Right renal pelvis (tissue), 4 donors: Measurements from ENCODE around the gene ARID1B. TPM values are rescaled to one million over a fixed set of nuclear protein-coding genes. Genes with fewer than 3 reads are reported as not detected.

Experiments used
- DNase-seq, 4 donors: peaks; one replicate each; pipeline ENCODE4 v3.0.0-alpha.2; 2013; ENCODE audit warnings: low read depth in 4 of 4, low spot score in 3 of 4, missing footprints in 1 of 4
- polyA plus RNA-seq, 4 donors: library from polyadenylated mRNA; unstranded; fragments of 120-200 nt; gene quantifications; one replicate each; pipeline ENCODE4 v1.2.1, GENCODE V29; 2013; ENCODE audit not compliant: insufficient read length in 4 of 4

The ARID1B gene
- polyA plus RNA-seq, 4 donors, result 64.5 to 84.5 (median 70.6) TPM

DNA sequence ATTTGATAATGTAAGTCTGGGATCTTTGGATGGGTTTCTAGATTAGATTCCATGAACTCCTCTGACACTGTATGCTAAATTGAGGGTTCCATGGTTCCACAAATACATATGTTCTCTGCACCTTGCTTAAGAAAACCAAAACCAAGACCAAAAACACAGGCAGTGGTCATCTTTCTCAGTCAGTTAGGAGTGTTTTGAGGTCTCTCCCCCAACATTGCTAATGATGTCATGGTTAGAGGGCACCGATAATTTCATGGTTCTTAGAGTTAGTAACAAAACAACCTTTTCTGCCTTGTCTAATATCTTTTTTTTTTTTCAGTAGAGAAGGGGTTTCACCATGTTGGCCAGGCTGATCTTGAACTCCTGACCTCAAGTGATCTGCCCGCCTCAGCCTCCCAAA, 44.5 kb downstream of the ARID1B start:
- no peak for DNase-seq

DNA sequence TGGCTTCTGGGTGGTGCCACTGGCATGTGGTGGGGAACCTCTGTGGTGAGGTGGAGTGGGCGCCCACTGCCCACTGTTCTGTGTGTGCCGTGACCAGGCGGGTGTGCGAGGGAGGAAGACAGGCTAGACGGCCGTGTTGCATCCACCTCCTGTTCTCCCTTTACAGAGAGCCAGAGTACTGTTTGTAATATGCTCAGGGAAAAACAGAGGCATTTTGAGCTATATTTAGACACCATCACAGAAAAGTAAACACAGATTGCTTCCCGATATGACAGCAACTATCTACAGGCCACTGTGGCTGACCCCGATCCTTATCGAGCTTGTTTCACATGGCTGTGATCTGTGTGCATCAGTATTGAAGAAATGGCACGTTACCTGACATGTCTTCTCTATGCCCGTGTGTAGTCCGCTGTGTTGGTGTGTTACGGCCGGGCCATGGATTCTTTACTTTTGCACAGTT, 45.6 kb downstream of the ARID1B start:
- DNase-seq, result no peak

DNA sequence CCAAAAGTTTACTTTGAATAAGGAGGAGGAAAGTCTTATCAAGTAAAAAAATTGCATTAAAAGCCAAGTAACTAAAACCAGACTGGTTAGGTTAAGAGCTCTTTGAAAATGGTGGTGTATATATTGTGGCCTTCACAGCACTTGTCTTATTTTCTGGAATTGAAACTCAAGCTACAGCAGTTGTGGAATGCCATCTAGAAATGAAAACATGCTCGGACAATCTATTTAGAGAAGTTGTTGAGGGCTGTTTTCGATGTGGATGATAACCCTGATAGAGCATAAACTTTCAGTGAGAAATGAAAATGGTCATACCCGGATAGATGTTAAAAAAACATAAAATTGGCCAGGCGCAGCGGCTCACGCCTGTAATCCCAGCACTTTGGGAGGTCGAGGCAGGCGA, 47.0 kb downstream of the ARID1B start:
- no peak for DNase-seq

- no peak for DNase-seq
Observed at GRCh38 chr6:156825475-156825874, 48.3 kb downstream of the ARID1B start.

- DNase-seq, result no peak
Observed at GRCh38 chr6:156826290-156826955, 49.2 kb downstream of the ARID1B start.

DNA sequence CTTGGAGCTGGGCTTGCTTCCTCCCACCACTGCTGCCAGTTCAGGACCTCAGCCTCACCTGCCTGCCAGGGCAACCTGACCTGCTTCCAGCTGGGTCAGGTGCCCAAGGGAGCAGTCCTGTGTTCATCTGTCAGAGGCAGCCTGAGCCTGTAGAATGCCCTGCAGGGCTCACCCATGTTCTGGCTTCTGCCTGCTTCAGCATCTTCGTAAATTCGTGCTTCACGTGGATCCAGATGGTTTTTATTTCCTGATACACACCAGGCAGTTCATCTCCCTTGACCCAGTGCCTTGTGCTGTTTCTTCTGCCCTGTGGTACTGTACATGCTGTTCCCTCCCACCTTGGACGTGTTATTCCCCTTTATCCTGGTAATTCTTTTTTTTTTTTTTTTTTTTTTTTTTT, 50.2 kb downstream of the ARID1B start:
- no peak for DNase-seq

DNA sequence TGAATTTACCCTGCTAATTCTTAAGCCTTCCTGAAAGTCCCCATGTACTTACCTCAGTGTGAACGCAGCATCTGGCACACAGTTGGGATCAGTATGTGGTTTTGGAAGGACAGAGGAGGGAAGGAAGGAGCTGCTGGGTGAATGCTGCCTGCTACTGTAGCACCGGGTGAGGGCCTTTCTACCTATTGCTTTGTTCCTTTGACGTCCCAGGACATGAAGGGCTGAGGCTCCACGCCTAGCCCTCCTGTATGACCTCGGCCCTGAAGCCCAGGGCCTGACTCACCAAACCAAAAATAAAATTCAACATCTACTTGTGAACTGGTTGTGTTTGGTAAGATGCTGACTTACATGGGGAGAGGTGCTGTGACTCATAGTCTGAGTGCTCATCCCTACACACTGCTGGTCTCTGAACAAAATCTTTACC, 51.1 kb downstream of the ARID1B start:
- DNase-seq, result no peak

GRCh38 chr6:156830126-156830525, 52.9 kb downstream of the ARID1B start:
- no peak for DNase-seq

DNA sequence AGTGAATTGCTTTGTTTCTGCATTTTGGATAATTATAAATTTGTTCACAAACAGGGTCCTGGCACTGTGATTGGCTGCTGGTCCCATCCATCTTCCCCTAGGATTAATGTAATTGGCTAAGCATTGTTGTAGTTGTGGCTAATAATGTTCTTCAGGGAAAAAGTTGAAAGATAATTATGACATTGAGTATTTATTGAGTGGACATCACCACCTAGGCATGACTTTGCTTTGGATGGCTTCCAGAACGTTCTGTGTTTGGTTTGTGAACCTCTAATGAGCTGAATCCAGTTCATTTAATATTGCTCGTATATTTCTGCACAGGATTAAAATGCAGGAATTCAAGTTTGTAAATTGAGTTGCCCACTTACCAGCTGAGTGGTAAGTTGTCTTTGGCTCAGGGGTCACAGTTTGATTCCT, 55.1 kb downstream of the ARID1B start:
- no peak for DNase-seq

GRCh38 chr6:156832669-156833068, 55.5 kb downstream of the ARID1B start:
- DNase-seq, result no peak

DNA sequence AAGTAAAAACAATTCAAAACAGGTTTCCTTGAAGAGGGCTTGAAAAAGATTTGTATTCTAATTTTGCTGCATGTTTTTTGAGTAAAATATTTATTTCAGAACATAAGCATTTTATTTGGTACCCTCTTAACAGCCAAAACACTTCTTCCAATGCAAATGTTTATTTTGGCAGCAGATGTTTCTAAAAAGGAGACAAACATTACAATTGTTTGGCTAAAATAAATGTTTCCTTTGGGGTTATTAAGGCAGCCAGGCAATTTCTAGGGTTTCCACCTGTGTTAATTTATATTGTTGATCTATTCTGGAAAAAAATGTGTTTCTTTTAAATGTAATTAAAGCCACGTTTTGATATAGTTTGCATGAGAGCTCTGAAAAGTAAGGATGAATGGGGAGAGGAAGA, 56.6 kb downstream of the ARID1B start:
- no peak for DNase-seq

GRCh38 chr6:156839129-156839528, 62.0 kb downstream of the ARID1B start:
- DNase-seq, result no peak

GRCh38 chr6:156839591-156840001, 62.4 kb downstream of the ARID1B start:
- DNase-seq, result no peak

DNA sequence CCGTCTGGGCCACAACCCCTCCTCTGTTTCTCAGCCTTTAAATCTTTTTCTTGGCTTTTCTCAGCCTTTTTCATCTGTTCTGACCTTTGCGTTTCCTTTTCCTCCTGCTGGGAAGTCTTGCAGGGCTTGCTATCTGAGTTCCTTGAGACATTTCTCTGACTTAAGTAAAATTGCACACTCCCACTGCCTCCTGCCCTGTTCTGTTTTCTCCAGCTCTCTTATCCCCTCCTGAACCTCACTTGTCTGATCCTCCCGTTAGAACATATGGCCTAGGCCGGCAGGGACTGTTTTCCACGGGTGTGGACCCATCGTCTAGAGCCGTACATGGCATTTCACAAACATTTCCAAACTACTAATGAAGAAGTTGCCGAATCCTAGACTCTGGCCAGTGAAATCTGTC, 63.0 kb downstream of the ARID1B start:
- no peak for DNase-seq

DNA sequence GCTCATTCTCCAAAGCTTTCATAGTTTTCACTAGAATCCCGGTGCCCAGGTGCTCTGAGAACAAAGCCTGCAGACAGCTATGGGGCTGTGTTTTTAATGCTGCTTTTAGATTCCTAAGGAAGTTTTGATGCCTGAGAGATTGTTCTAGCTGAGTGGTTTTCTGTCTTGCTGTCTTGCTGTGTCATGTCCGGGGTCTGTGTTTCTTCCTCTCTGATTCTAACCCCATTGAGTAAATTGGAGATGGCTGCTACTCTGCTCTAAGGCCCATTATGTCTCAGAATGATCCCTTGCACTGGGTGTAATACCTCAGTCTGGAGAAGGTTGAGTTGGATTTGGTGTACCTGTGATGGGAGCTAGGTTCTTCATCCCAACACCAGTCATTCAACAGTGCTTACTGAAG, 63.4 kb downstream of the ARID1B start:
- no peak for DNase-seq

GRCh38 chr6:156841508-156841907, 64.3 kb downstream of the ARID1B start:
- DNase-seq, result no peak

DNA sequence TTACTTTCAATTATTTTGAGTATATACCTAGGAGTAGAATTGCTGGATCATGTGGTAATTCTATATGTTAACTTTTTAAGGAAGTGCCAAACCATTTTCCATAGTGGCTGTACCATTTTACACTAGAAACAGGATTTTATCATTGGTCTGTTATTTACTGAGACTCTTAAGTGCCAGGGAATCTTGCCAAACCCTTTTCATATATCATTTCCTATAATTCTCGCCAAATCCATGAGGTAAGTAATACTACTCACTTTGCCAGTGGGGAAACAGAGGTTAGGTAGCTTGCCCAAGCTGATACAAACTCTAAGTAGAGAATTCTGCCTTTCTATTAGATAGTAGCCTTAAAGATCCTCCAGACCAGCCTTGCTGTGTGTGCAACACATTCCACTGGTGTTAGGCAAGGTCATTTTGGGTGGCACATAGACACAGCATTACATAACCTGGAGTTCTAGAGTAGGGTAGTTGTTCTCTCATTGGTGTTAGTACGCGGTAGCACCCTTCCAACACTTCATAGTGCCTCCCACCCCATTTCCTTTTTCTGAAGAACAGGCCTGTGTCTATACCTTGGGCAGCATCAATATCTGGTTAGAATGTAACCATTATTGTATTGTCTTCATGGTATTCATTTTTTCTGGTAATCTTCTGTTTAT, 65.5 kb downstream of the ARID1B start:
- no peak for DNase-seq

GRCh38 chr6:156844089-156844488, 66.9 kb downstream of the ARID1B start:
- no peak for DNase-seq

- no peak for DNase-seq
Observed at GRCh38 chr6:156845454-156846155, 68.4 kb downstream of the ARID1B start.

DNA sequence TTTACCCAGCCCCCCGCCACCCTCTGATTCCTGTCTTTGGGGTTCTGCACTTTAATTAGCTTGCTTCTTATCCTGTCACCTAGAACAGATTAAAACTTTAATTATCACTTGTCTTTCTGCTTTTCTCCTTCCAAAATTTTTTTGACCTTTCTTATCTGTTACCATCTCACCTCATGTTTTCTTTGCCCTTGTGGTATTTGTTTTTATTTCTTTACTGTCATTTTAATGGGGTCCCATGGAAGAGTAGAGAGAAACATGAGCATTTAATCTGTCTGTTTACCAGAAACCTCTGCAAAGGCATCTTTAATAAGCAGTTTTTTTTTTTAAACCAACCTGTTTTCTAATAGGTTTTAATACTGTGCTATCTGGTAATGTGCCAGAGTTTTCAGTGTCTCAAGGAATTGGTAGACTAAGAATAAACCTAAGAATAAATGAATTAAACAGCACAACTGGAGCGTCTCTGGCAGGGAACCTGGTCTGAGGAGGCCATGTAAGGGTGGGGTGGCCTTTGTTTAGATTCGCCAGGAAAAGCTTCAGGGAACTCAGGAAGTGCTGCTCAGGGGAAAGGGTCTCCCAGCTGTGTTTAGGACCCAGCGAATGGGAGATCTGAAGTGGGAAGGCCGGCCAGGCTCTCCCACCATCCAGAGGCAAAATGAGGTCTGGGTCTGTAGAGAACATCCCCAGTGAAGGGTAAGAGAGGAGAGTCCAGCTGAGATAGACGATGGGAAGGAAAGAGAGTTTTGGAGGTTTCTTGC, 69.8 kb downstream of the ARID1B start:
- no peak for DNase-seq

GRCh38 chr6:156848123-156848522, 70.9 kb downstream of the ARID1B start:
- DNase-seq, result no peak
